Left forelimb (tissue), 1 donor: ENCODE results near the gene NPTX1.

Experiments
- DNase-seq: peaks from one replicate; pipeline ENCODE4 v3.0.0-alpha.2; 2018; ENCODE audit warnings: low spot score

NPTX1 gene

DNA sequence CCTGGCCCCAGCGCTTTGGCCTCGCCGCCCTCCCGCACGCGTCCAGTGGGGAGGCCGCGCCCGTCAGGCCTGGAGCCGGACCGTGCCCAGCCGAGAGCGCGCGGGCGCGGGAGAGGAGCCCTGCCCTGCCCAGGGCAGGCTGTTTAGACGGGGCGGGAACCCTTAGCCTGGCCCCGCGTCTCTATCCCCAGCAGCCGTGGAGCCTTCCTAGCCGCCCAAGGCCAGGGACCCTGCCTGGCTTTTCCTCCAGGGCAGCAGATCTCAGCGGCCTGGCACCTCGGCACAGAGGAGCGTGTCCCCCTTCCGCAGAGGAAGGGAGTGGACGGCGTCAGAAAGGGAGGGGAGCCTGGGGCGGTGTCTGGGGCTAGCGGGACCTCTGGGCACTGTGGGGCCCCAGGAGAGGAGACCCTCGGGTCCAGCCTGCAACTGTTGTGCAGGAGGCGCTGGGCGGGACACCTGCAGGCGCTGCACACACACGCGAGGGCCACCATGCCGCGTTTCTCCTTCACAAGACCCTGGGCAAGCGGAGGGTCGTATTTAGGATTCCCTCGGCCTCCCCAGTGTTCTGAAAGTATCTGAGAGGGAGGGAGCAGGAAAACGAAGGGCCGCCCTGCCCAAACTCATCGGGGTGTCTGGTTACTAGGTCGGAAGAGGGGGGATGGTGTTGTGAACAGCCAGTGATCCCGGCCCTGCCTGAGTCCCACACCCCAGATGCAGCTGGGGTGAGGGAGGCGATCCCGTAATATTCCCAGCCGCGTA is 2.3 kb upstream of the NPTX1 start:
- no peak for DNase-seq

DNA sequence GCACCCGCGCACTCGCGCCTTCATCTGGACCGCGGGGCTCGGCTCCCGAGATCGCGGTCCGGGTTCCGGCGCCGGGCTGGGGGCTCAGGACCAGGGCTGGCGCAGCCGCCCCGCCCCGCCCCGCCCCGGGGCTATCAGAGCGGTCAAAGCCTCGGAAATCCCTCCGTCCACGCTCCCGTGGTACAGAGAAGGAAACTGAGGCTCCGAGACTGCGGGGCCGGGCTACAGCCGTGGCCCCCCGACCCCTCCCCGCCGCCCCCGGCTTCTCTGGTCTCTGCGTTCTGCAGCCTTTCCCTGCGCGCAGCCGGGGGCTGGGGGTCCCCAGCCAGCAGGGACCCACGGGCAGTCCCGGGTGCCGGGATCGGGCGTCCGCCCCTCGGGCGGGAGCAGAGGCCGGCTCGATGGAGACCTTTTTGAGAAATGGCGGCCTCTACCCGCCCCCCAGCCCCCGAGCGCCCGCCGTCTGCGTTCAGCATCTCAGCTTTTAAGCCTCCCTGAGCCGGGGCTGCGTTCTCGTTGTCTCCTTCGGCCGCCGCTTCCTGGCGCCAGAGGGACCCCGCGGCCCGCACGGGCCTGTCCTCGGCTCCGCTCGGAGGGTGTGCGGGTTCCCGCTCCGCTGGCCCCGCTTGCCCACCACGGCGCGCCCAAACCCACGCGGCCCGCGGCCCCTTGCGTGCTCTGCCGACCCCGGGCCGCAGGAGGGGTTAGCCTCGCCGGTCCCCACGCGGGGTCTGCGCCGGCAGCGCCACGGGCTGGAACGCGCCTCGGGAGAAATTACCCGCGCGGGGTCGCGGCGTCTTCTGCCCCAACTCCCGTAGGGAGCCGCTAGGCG is 1.5 kb upstream of the NPTX1 start:
- no peak for DNase-seq

DNA sequence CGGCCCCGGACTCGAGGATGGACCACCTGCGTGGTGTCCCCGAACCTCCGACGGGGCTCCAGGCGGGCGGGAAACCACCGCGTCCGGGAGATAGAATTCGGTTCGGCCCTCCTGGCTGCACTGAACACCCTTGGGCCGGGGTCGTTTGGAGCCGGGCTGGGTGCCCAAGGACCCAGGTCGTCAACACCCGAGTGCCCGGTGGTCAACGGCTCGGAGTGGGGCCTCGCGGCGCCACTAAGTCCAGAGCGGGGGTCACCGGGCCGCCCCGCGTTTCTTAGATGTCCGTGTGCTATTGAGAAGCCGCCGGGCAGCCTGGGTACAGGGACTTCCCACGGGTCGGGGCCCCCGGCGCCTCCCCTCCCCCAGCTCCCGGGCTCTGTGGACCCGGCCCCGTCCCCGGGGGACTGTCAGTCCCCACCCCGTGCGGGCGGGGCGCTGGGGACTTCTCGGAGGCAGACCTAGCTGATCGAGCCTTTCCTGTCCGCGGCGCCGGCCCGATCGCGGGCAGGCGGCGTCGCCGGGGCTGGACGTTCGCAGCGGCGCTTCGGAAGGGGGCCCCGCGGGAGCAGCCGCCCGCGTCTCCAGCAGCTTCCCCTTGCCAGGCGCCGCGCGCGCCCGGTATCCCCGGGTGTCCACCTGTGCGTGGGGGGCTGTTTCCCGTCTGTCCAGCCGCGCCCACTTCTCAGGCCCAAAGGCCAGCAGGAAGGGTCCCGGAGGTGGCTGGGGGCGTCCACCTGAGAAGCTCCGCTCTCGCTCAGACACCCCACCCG is 655 bp upstream of the NPTX1 start:
- DNase-seq: no peak

DNA sequence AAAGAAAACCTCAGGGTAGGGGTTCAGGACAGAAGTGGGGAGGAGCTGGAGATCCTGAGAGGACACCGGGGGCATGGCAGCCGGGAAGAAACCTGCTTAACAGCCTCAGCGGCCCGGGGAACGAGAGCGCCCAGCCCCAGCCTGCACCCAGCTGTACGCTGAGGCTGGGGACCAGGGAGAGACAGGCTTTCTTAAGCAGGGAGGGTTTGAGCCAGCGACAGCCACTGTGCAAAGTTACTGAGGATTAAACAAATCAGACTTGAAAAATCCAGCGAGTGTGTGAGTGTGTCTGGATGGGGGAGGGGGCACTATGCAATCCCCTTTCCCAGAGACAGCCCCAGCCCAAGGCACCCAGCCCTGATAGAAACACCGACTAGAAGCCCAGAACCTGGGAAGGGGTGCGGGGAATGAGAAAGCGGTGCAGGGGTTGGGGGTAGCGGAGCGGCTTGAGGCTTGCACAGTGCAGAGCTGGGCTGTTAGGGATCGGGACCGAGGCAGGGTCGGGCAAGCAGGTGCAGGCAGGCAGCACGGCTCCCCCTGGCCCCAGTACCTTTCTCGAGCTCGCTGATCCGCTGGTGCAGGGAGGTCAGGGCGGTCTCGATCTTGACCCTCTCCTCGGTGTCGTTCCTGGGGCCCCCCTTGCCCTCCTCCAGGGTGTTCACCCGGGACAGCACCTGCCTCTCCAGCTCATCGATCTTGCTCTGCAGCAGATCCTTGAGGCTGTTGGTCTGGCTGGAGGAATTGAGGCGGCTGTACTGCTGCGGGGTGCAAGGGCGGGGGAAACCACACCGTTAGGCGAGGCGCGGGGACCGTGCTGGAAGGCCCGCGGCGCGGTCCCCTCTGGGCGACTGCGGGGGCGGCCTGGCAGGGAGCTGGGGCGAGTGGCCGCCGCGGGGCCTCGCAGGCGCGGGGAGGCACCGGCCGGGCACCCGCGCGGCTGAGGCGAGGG is 1.2 kb downstream of the NPTX1 start:
- no peak for DNase-seq

DNA sequence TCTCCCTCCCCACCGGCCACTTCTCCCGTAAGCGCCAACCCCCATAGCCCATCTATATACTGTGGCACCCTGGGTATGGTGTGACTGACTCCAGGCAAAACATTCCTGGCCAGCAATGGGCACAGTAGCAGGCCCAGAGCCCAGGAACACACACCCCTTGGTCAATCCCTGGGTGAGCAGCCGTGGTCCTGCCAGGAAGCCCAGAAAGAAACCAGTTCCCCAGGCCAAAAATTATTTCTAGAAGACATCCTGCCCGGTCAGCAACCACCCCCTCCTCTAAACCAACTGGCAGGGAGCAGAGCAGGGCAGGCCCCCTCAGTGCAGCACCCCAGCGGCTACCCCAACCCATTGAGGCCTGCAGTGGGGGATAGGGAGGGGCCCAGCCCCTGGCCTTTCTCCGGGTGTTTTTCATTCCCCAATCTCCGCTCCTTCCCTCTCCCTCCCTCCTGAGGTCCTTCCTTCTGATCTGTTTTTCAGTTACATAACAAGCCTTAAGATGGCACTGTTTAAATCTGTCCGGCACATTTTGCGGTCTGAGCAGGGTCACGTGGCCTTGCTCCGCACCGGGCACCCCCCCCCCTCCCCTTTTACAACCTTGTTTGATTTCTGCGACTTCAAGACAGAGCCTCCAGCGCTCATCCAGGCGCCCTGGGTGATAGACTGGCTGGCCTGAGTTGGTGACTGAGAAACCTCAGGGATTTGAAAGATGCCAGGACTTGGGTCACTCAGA is 2.0 kb downstream of the NPTX1 start:
- no peak for DNase-seq

DNA sequence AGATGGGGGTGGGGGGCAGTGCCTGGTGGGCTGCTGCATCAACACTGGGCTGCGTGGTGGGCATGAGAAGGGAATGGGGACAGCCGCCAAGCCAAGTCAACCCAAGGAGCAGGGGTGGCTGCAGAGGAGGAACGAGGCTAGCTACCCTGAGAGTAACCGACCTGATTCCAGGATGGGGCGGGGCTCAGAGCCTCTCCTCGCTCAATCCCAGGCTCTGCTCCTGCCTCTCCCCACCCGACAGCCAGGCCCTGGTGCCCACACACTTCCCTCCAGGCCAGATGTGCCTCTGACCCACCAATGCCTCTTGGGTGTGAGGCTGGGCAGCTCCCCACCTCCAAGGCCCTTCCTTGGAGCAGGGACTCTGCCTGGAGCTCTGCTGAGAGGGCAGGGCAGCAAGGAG is 2.7 kb downstream of the NPTX1 start:
- DNase-seq: no peak

DNA sequence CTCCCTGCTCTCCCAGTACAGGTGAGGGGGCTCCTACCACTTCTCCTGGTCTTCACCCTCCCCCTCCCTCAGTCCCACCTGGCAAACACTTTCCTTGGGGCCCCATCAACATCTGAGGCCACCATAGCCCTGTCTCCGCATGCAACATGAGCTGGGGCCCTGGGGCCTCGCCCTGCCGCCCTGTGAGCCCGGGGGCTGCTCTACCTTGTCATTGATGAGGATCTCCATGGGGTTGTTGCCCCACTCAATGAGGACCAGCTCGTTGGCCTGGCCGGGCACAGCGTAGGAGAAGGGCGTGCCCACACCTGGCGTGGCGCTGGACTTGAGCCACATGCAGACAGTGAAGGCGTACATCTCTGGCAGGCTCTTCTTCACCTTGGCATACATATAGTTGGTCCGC is 3.4 kb downstream of the NPTX1 start:
- no peak for DNase-seq

DNA sequence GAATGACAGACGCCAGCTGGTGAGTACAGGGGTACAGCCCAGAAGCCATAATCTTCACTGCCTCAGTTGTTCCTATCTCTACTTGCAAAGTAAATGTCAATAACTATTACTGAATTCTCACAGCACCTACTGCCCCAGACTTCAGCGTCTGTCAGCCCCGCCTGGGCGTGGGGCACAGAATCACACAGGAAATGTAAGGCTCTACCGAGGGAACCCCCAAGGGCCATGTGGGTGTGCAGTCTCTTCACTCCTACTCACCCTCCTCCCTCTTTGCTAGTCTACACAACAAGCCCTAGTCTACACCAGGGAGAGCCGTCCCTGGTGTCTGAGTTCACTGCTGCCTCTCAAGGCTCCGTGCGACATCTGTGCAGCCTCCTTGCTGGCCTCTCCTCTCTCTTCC is 4.5 kb downstream of the NPTX1 start:
- no peak for DNase-seq

DNA sequence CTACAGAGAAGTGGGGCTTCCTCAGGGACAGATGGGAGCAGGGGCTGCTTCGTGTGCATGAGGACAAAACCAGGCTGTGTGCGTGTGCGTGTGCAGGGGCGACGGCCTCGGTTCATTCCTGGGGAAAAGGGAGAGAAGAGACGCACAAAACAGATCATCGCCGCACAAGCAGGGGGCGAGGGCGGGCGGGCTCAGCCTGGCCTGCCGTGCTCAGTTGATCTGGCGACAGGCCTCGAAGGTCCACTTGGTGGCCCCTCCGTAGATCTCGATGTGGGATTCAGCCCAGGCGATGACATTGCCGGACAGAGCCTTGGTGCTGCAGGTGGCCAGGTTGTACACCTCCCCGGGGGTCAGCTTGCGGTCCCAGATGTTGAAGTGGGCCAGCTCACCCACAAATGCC is 5.8 kb downstream of the NPTX1 start:
- no peak for DNase-seq

DNA sequence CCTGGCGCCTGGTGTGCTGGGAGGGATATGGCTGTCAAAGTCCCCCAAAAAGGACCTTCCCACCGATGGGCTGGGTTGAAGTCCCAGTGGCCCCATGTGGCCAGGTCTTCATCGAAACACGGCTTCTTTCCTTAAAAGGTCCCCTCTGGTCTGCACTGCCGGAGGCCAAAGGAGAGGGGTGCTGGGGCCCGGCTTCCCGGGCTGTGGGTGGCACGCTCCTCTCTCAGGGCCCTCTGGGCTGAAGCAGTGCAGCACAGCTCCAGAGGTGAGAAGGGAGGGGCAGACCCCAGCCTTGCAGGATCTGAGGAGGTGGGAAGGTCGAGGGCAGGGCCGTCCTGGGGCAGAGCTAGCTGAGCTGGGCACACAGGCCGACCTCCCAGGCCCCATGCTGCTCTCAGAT is 6.7 kb downstream of the NPTX1 start:
- no peak for DNase-seq

DNA sequence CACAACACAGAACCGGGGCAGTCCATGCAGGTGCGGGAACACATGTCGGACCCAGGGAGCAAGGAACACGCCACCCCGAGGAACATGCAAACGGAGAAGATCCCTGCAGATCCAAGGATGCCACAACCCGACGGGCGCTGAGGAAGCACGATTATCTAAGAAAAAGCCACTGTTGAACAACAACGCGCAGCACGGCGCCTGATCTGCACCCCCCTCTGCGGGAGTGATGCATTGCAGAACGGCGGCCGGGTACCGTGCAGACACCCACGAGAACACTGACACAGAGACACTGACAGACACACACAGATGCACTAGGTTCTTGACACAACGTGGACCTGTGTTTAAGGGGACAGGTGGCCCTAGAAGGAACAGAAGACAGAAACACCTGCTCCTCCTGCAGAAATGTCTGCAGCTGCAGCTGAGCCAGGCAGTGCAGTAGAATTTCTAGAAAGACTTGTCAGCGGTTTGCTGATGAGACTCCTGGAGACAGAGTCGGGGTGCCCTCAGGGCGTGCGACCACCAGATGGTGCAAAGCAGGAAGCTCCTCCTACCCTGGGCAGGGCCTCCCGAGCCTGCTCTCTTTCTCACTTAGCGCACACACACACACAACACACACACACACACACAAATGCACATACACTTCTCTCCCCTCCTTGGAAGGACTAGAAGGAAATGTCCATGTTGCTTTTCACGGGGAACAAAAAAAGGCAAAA is 7.5 kb downstream of the NPTX1 start:
- no peak for DNase-seq

DNA sequence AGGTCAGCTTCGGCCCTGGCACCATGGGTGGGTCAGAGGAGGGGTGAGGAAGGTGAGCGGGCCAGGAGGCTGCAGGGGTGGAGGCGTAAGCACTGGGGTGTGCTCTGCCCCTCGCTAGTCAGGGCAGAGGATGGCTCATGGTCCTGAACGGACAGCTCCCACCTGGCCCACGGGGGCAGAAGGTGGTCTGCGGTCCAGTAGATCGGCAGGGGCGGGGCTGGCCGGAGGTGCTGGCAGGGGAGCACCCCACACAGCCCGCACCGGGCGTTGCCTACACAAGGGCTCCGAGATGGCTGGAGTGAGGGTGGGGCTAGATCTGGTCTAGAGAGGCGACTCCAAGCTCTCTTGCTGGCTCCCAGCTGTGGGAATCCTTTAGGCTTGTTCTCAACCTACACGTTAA is 8.2 kb downstream of the NPTX1 start:
- DNase-seq: no peak

DNA sequence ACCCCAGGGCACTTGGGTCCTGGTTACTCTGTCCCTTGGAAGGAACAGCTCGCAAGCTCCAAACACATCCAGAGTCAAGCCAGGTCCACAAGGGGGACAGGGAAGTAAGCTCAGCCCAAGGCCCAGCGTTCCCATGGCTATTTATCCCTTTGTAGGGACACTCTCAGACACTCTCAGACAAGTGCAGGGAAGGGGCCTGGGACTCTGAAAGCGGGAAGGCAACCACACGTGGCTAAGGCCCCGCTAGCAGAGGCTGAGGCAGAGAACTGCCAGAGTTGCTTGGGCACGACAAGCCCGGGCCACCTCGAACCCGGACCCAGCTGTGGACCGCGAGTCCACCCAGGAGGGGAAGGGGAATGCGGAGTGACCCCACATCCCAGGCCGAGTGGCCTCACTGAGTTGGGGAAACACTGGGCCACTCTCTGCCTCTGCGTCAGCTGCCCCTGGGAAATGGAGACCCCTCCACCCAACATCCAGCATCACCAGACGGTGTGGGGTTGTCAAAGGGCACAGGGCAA is 10.2 kb downstream of the NPTX1 start:
- DNase-seq: no peak

DNA sequence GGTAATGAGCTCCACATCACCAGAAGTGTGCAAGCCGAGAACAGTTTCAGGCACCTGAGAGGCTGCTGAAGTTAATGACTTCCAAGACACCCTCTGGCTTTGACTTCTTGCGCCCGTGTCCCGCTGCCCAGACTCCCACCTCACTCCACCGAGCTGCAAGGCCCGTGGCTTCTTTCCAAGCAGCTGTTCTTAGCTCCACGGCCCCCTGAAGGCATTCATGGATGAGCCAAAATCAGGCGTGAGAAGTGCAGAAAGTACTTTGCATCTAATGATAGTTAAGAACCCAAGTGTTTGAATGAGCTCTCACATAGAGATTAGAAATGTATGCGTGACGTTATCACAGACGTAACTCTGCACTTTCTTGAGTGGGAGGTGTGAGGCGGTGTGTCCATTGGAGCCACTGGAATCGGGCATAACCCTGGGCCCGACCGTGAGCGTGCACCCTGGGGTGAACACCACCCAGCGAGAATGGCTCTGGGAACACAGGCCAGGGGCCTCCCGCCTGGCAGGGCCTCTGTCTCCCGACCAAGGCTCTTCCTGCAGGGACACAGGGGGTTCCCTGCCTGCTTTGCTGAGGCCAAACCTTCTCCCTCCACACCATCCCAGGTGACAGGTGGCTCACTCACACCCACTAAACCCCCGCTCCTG is 11.0 kb downstream of the NPTX1 start:
- DNase-seq: no peak

DNA sequence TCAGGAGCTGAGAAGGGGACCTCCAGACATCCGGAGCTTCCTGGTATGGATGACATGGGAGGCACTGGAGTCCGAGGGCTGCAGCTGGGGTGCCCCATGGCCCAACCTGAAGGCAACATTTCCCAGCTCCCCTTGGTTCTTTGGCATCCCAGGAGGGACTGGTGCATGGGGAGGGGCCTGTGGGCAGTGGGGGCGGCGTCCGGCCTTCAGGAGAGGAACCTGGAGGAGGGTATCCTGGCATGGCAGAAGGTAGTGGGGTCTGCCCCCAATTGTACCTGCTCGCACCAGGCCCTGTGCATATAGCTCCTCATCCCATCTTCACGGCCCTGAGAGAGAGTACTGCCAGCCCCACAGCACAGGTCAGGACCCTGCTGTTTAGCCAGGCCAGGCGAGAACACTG is 11.9 kb downstream of the NPTX1 start:
- no peak for DNase-seq

DNA sequence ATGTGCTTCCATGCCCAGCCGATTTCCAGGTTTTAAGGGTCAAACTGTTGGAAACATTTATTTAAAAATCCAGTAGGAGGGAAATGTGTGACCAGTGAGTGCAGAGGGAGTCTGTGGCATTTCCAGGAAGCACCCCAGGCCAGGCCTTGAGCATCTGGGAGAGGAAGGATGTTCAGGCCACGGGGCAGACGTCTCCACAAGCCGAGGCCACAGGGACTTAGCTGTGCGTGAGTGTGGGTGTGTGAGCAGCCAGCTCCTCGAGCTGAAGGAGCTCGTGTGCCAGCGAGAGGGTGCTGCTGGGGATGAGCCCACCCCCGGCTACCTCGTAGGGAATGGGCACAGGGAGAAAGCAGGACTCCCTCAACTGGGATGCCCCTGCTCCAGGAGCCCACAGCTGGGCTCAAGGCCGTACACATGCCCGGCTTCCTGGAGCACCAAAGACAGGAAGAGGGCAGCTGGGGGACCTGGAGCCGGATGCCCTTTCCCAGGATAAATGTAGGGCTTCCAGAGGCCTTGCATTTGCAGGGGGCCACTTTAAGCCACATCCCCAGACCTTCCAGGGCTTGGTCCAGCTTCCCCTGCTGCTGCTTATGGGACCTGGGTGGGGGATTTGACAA is 12.5 kb downstream of the NPTX1 start:
- no peak for DNase-seq

DNA sequence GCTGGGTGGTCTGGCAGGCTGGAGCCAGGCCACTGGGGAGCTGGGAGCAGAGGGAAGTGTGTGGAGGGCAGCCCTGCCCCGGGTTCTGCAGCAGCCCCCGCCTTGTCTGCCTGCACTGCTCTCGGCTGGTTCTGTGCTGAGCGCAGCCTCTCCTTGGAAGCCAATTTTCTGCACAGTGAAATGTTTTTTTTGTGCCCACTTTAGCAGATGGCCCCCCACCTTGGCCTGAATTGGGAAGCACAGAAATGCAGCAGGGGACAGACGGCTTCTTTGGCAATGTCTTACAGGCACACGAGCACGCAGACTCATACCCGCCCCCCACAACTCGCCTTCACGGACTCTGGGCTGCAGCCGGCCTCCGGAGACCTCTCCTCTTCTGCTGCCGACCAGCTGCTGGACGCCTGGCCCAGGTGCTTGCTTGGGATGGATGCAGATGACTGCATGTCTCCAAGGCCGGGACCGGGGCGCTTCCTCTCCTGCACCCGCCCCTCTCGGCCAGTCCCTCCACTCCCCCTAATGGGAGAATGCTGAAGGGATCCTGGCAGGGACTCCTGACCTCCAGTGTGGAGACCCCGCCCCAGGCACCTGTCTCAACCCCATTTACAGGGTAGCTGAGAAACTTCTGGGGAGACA is 14.8 kb downstream of the NPTX1 start:
- DNase-seq: no peak

DNA sequence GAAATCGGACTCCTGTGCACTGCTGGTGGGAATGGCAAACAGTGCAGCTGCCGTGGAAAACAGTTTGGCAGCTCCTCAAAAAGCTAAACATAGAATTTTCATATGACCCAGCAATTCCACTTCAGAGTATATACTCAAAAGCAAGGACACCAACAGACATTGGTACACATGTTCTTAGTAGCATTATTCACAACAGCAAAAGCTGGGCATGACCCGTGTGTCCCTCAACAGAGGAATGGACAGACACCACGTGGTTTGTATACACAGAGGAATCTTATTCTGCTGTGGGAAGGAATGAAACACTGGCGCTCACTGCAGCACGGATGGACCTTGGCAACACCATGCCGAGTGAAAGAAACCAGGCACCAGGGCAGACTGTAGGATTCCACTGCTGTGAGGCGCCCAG is 16.0 kb downstream of the NPTX1 start:
- DNase-seq: no peak

DNA sequence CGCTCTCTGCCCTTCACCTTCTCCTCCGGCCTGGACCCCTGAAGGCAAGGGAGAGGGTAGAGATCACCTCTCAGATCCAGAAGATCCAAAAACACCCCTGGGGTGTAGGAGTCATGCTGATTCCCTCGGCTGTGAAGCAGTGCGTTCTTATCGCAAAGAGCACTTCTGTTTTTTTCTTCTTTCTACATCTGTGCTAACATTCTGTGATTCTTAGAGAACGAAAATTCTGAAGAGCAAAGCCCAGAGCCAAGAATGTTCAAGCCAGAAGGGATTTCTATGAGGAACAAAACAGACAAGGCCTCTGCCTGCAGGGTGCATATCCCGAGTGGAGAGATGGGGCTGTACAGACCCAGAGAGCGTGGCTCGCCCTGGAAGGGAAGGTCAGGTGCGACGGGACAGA is 17.2 kb downstream of the NPTX1 start:
- no peak for DNase-seq
